PFSK-1 (cell line): Measurements from ENCODE around the gene RERE.

Source experiments
- POLR2AphosphoS5 ChIP-seq: IDR thresholded peaks from 2 replicates; pipeline ENCODE4 v1.6.1; 2012; ENCODE audit warnings: low read depth, mild to moderate bottlenecking, control low read depth, low read length, moderate library complexity
- SIN3A ChIP-seq: IDR thresholded peaks from 2 replicates; pipeline ENCODE4 v1.6.1; 2012; ENCODE audit warnings: mild to moderate bottlenecking, low read length, moderate library complexity, borderline replicate concordance; ENCODE audit not compliant: insufficient read depth
- TAF1 ChIP-seq: IDR thresholded peaks from 2 replicates; pipeline ENCODE4 v1.6.1; 2012; ENCODE audit warnings: low read length, control low read depth, borderline replicate concordance; ENCODE audit not compliant: insufficient read depth

DNA sequence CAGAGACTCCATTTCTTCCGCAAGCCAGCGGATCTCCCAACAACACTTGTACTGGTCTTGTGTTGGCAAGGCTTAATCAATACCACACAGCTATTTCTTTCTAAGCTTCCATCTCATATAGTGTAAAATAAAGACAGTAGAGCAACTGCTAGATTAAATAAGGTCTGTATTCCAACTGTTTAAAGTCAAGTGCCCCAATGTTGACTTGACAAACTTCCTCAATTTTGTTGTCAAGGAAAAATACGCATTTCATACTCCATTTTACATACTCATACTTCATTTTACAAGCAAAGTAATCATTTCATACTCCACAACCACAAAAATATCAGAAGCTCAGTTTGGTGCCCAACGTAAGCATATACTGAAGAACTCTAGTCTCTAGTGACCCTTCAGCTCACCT, 143.0 kb downstream of the RERE start:
- TF ChIP-seq SIN3A (no peak), POLR2AphosphoS5 (no peak), TAF1 (no peak)
